GM21723 (cell line): Measurements from ENCODE around the gene GRID2IP.
"Not testable (repeated sequence)": the region's sequence is repeated elsewhere in the genome, so short reads cannot be mapped to it uniquely, and the experiment has no call there.

Source experiments
- ATAC-seq: cut with Tn5 transposase; IDR thresholded peaks from one replicate; pipeline ENCODE4 v1.9.1; 2021; ENCODE audit warnings: mild to moderate bottlenecking, moderate library complexity; ENCODE audit not compliant: unreplicated experiment

Gene GRID2IP

DNA sequence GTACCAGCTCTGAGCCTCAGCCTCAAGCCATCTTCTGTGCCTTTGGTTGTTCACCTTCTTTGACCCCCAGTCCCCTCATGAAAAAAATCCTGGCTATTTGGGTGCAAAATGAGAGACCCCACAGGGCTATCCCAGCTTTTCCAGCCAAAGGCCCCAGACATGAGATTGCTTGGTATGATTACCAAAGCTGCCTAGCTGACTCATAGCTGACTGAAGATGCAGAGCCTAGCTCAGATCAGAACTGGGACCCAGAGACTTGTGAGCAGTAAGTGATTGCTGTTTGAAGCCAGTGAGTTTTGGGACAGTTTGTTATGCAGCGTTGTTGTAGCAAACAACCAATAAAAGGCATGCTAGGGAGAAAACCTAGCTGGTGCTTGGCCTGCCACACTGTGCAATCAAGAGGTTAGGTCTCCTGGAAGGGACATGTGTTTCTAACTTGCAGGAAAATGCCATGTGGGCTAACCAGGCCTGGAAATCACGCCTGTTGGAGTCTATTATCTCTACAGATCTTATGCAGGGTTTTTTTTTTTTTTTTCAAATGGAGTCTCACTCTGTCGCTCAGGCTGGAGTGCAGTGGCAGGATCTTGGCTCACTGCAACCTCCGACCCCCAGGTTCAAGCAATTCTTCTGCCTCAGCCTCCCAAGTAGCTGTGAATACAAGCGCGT, 55.5 kb downstream of the GRID2IP start:
- no peak for ATAC-seq

DNA sequence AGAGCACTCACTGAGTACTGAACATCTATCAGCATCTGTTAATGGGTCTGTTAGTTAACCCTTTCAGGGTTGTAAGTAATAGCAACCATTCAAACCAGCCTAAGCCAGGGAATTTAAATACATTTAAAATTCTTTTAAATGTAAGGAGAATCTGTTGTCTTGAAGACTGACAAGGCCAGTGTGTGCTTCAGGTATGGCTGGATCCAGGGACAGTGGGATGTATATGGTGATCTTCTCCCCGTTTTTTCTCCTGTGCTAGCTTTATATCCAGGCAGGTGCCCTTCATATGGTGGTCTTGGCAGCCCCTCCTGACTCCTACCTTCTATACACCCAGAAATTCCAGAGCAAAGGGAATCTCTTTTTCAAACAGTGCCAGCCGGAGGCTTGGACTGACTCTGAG, 56.9 kb downstream of the GRID2IP start:
- ATAC-seq = no peak

DNA sequence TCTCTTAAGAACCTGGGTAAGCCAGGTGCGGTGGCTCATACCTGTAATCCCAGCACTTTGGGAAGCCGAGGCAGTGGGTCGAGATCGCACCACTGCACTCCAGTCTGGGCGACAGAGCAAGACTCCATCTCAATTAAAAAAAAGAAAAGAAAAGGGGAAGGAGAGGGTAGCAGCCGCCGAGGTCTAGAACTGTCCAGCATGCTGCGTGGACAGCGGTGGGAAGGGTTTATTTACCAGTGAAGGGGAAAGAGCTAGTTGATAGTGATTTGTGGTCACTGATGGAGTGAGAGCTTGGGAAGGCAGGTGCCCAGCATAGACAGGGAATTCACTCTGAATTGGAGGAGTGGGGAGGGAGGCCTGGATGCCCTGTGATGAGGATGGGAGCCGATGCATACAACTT, 60.1 kb downstream of the GRID2IP start:
- no peak for ATAC-seq

DNA sequence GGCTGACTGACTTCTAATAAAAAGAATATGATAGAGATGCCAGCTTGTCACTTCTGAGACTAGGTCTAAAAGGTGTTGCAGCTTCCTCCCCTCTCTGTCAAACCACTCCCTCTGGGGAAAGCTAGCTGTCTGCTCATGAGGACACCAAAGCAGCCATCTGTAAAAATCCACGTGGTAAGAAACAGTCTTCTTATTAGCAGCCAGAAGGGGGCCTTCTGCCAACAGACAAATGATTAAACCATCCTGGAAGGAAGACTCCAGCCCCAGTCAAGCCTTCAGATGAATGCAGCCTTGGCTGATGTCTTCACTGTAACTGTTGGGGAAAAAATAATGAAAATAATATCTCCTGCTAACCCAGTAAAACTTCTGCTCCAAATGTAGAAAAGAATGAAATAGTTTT, 61.6 kb downstream of the GRID2IP start:
- no peak for ATAC-seq

DNA sequence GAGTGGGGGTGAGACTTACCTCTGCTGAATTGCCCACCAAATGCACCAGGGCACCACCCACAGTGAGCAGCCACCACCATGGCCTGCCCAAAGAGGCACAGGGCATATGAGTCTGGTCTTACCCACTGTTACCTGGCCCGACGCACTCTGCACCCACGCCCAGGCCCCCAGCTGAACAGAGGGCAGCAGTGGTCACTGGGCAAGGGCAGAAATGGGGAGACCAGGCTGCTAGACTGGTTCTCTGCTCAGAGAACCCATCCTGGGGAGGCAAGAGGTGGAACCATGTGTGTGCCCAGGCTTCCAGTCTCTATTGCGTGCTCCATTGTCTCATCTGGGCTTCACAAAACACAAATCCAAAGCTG, 64.1 kb downstream of the GRID2IP start:
- no peak for ATAC-seq

DNA sequence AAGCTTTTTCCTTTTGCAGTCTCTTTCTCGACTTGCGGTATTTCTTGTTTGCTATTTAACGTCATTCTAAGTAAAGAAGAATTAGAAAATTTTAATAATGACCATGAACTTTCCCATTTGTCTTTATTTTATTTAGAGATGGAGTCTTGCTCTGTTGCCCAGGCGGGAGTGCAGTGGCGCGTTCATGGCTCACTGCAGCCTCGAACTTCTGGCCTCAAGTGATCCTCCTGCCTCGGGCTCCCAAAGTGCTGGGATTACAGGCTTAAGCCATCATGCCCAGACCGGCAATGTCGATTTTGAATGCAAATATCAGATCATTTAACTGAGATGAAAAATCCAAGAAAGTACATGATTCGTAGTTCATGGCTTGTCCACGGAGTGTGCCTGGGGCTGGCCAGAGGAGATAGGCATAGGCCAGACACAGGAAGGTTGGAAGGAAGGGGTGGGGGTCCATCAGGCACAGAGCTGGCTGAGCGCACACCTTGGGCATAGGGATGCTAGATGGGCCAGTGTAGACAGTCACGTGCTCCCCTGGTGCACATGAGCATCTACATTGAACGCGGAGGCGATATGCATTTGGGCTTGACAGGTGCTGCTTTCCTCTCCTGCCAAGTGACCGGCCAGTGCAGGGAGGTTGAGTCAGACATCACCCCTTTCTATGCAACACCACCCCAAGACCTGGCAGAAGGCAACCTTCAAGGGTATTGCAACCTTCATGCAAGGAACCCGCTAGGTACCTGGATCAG, 64.7 kb downstream of the GRID2IP start:
- ATAC-seq = no peak

DNA sequence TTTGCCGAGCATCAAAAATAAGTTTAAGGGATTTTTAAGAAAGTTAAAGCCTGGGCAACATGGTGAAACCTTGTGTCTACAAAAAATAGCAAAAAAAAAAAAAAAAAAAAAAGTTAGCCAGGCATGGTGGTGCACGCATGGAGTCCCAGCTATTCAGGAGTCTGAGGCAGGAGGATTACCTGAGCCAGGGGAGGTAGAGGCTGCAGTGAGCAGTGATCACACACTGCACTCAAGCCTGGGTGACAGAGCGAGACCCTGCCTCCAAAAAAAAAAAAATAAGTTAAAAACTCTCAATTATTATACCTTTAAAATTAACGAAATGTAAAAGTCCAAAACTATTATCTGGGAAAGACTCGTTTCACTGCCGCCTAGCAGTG, 68.5 kb downstream of the GRID2IP start:
- no peak for ATAC-seq

DNA sequence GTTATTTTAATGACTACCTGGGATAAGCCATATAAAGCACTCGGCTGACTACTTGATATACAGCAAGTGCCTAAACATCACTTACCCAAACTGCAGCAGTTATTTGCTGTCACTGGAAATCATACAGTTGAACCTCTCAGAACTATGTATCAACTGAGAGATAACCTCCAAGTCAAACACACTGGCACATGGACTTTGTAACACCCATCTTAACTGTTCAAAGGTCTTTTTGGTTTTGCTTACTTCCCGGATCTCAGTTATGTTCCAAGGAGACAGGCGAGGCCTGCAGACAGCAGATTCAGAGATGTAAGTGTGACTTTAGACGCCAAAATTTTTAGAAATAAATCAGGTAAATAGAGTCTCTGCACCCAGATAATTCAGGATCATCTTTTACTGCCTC, 69.0 kb downstream of the GRID2IP start:
- ATAC-seq = no peak

DNA sequence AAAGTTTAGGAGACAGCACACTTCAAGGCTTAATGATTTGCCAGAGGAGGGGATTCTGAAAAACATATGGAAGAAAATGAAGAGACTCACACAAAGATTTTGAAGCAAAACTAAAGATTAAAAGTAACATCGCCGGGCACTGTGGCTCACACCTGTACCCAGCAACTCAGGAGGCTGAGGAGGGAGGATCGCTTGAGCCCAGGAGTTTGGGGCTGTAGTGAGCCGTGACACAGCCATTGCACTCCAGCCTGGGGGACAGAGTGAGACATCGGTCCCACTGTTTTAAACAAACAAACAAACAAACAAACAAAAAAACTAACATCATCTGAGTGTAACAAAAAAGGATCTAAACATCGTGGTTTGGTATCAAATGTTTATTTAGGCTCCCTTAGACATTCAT, 69.8 kb downstream of the GRID2IP start:
- no peak for ATAC-seq

DNA sequence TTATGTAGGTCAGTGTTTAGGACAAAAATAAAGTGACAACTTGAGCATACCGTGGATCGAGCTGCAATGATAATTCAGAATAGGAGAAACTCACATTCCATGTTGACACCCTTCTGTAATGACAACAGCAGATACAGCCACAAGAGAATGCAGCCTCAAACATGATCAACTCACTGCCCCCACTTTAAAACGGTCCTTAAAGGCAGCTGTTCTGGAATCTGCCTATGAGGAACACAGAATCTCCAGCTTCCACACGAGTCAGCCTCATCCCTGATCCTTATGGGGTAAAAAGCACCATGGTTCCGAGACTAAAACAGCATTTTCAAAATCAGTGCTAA, 71.0 kb downstream of the GRID2IP start:
- ATAC-seq = no peak

DNA sequence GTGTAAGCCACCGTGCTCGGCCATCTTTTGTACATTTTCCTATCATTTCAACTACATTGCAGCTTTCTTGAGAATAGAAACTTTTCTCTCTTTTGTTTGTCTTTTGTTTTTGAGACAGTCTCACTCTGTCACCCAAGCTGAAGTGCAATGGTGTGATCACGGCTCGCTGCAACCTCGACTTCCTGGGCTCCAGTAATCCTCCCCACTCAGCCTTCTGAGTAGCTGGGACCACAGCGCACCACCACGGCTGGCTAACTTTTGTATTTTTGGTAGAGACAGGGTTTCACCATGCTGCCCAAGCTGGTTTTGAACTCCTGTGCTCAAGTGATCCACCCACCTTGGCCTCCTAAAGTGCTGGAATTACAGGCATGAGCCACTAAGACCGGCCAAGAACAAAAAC, 72.2 kb downstream of the GRID2IP start:
- no peak for ATAC-seq

DNA sequence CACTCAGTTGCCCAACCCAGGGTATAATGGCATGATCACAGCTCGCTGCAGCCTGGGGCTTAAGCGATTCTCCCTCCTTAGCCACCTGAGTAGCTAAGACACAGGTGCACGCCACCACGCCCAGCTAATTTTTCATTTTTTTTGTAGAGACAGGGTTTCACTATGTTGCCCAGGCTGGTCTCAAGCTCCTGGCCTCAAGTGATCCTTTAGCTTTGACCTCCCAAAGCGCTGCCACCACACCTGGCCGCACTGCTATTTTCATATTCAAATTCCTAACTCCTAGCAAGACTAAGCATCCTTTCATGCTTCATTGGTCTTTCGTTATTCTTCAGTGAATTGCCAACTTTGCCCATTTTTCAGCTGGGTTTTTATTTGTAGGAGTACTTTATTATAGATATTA, 73.1 kb downstream of the GRID2IP start:
- ATAC-seq = no peak

DNA sequence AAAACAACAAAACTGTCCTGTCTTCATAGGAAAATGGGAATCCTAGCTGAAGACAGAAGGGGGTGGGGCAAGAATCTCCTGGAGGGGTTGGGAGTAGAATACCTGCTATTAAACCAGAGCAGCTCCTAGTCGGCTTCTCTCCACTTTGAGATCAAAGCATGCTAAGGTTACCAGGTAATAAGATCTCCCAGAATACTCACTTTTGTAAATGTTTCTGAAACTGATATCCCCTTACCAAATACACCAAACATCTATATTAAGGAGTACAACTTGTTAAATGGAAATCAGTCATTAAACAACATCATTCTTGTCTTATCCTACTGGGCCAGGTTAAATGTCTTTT, 74.0 kb downstream of the GRID2IP start:
- no peak for ATAC-seq

DNA sequence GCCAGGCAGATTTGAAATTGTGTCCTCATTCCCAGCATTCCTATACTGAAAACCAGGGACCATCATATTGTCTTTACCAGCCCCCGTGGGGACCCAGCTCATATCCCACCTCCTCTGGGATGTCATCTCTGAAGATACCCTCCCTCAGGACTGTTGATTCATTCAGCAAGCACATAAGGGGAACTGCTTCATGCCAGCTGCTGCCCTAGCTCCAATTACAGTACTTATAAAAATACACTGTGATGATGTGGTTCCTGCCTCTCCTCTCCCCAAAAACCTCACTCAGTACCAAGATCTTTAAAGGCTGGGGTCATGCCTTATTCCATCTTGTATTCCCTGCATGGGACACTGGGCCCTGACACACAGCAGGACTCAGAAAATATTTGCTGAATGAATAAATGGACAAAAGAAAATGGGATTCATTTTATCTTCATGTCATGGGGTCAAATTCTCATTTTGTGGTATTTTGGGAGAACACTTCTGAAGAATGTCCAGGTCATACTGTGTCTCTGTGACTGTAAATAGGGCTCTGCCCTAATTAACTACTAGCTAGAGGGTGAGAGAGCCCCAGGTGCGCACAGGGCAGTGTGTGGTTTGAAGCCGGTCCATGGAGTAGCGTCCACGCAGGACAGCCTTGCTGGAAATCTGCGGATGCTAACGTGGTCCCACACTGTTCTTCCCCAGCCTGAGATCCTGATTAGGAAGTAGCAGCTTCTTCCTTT, 74.5 kb downstream of the GRID2IP start:
- ATAC-seq = no peak

DNA sequence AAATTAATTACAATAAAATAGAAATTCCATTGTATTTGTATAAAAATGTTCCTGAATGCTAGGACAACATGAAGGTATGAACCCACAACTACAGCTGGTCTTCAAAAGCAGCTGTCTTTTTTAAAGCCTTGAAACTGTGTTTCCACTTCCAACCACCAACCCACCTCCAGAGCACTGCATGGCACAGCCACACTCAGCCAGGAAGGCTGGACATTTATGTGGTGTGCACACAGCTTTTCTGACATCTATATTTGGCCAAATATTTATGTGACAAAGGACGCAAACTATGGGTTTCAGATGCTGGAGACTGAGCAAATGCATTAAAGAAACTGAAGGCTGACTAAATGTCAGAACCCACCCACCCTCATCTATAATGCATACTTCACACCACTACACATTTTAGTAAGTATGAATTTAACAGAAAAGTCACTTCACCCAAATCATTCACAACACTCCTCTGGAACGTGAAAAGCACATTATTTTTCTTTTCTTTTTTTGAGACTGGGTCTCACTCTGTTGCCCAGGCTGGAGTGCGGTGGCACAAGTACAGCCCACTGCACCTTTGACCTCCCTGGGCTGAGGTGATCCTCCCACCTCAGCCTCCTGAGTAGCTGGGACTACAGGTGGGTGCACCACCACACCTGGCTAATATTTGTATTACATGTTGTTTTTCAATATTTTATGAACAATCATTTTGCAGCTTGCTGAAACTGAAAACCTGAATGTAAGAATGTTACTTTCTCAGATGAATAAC, 75.7 kb downstream of the GRID2IP start:
- no peak for ATAC-seq

DNA sequence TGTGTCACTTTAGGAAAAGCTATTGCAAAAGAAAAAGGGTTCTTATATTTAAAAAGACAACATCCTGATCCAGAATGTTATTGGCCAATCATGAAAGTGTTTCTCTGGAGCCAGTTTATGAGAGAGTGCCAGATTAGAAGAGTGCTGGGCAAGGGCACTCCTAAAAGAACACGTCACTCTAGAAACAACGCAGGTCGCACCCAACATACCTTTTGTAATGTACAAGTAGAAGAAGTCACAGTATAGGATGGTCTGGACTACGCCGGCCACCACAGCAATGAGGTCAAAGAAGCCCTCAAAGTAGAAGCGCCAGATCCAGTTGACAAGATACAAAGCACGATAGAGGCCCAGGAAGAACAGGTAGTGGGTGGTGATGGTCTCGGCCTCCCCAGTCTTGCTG, 85.4 kb downstream of the GRID2IP start:
- no peak for ATAC-seq

DNA sequence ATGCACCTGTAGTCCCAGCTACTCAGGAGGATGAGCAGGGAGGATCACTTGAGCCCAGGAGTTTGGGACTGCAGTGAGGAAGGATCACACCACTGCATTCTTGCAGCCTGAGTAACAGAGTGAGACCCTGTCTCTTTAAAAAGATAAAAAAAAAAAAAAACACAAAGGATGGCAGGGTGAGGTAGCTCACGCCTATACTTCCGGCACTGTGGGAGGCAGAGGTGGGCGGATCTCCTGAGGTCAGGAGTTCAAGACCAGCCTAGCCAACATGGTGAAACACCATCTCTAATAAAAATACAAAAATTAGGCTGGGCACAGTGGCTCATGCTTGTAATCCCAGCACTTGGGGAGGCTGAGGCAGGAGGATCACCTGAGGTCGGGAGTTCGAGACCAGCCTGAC, 87.7 kb downstream of the GRID2IP start:
- not testable (repeated sequence) for ATAC-seq

DNA sequence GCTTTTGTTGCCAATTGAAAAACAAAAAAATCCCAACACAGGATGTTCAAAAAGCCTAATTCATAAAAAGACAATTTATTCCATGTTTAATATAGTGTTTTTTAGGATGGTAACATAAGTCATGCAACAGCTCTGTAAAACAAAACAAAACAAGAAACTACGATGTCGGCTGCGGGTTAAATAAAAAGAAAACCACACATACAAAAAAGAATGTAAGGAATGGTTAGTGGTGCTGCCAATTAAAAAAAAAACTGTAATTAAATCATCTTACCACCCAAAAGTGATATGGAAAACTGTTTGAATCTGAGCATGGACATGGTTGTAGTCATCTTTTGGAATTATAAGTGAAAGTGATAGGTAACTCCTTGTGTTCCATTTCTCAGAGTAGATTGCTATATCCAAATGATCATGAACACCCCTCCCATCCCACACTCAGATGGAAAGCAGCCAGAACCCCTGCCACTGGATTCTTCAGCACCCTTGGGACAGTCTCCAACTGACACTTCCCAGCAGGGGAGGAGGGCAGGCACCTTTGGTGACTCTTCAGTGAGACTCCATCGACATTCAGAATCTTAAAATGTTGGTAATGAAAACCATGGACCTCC, 89.2 kb downstream of the GRID2IP start:
- ATAC-seq = no peak

DNA sequence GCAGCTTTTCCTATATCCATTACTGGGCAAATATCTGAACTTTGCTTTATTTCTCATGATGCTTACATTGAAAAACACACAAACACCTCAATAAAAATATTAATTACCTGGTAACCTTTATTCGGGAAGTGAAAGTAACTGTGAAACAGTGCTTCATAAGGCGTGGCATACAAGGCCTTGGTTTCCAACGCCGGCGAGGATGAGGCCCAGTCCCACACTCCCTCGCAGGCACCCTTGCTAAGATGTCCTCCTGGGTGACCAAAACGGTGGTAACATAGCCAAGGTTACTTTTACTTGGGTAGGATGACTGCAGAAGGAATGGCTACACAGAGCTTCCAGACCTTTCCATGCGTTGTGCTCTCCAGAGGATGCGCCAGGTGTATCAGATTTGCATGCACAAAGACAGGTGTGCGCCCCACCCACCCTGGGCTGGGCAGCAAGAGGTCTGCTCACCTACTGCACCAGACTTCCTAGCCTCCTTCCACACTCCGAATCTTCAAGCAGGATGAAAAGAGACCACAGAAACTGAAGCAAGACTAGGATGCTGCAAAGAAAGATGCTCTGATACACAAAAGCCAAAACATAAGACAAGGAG, 90.2 kb downstream of the GRID2IP start:
- ATAC-seq = no peak

DNA sequence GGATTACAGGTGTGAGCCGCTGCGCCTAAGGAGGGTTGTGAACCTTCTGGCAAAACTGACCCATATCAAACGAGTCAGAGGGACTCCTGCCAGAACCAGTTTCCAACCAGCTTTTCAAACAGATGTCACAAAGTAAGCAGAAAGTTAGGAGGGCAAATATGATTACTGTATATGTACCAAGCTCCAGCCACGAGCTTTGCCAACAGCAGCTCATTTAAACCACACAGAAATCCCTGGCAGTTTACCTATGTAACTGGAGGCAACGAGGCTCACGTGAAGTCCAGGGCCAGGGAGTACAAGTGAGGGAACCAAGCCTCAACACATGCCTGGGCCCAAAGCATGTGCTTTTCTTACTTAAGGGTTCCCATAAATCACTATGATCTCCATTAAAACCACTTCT, 91.0 kb downstream of the GRID2IP start:
- no peak for ATAC-seq

DNA sequence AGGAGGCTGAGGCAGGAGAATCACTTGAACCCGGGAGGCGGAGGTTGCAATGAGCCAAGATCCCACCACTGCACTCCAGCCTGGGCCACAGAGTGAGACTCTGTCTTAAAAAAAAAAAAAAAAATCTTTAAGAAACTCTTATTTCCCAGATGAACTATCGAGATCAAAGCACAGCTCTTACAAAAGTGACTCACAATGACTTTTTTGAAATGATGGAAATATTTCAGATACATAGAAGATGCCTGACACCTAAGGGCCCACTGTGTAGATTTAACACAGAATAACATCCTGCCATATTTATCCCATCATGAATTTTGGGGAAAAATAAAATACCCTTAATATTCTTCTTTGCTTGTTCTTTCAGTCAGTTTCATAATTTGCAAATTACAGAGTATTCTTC, 92.6 kb downstream of the GRID2IP start:
- ATAC-seq = not testable (repeated sequence)
